Measurements from ENCODE around the gene GPR162.

DNA sequence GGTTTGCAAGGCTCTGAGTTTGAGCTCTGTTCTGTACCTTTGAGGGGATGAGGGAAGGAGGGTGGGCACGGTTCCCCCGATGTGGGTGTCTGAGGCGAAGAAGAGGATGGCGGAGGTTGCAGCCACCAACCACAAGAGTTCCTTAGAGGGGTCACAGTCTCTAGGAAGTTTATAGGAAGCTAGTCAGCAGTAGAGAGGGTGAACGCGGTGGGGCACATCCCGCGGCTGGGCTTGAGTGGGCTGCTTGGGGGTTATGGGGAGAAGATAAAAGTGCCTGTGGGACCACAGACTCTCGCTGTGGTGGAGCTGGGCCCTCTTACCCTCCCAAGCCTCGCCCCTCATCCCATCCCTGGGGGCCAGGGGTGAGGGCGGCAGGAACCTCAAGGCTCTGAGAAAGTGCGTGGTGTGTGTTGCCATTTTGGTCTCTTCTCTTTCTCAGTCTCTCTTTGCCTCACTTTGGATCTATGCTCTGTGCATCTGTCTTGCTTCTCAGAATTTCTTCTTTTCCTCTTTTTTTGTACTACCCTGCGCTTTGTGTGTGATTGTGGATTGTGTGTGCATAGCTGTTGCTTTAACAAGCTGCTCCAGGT is 29.6 kb upstream of the GPR162 start:
- no peak for TF ChIP-seq CTCF (conservative IDR thresholded peaks at IDR 0.05 in 1 of 2, IDR thresholded peaks at IDR 0.05 in 1 of 2; ENCODE audit: extremely low read depth in 1 of 2, insufficient read depth in 1 of 2, low read depth in 1 of 2, low read length in 2 of 2)
- no peak for TF ChIP-seq EZH2 (IDR thresholded peaks at IDR 0.05; ENCODE audit: borderline replicate concordance, low read length)
